NB4 (cell line): ENCODE data around the gene PIK3R1.

Source experiments
- CTCF ChIP-seq: IDR thresholded peaks from one replicate; pipeline ENCODE4 v1.5.1; 2012; ENCODE audit warnings: low read depth, low read length
- MAX ChIP-seq: IDR thresholded peaks from 2 replicates; pipeline ENCODE4 v1.6.1; 2011; ENCODE audit warnings: low read depth, low read length
- MYC ChIP-seq: IDR thresholded peaks from 2 replicates; pipeline ENCODE4 v1.6.1; 2011; ENCODE audit warnings: low read depth, low read length
- POLR2A ChIP-seq: IDR thresholded peaks from 2 replicates; pipeline ENCODE4 v1.6.1; 2011; ENCODE audit warnings: mild to moderate bottlenecking; ENCODE audit not compliant: insufficient read length; ENCODE audit errors: extremely low read depth

- TF ChIP-seq CTCF: no peak
- no peak for TF ChIP-seq POLR2A
- TF ChIP-seq MYC: no peak
- TF ChIP-seq MAX: no peak
These were observed 104.9 kb downstream of the PIK3R1 start for GRCh38 chr5:68320413-68320986.
